GM12878 (cell line): ENCODE measurements around the gene DAZAP1. TPM values are rescaled to one million over a fixed set of nuclear protein-coding genes. Genes with fewer than 3 reads are reported as not detected.

ENCODE experiments used
- BRCA1 ChIP-seq: IDR thresholded peaks from 2 replicates; pipeline ENCODE4 v1.6.1; 2011; ENCODE audit warnings: low read depth, low read length, improper control_type of control experiment
- CBX5 ChIP-seq: sonication (generic); IDR thresholded peaks from 2 replicates; pipeline ENCODE4 v1.6.1; 2016; ENCODE audit warnings: low read depth, moderate library complexity, mild to moderate bottlenecking, inconsistent platforms
- EED ChIP-seq: sonication (generic); IDR thresholded peaks from 2 replicates; pipeline ENCODE4 v1.6.1; 2016; ENCODE audit warnings: antibody characterized with exemption, low read depth
- GABPA ChIP-seq: IDR thresholded peaks from 2 replicates; pipeline ENCODE4 v1.6.1; 2014; ENCODE audit warnings: antibody characterized with exemption, low read depth, mild to moderate bottlenecking, inconsistent platforms
- IRF4 ChIP-seq: IDR thresholded peaks from 2 replicates; pipeline ENCODE4 v1.6.1; 2011; ENCODE audit warnings: low read depth, low read length
- KLF5 ChIP-seq: fragments of 450-650 bp; IDR thresholded peaks from 2 replicates; pipeline ENCODE4 v1.6.1; 2014; ENCODE audit warnings: mild to moderate bottlenecking; ENCODE audit not compliant: partially characterized antibody
- NBN ChIP-seq: fragments of 450-650 bp; IDR thresholded peaks from 2 replicates; pipeline ENCODE4 v1.6.1; 2016
- POLR2AphosphoS2 ChIP-seq: IDR thresholded peaks from 2 replicates; pipeline ENCODE4 v1.6.1; 2011; ENCODE audit warnings: low read depth, mild to moderate bottlenecking, low read length, improper control_type of control experiment, moderate library complexity
- RCOR1 ChIP-seq: conservative IDR thresholded peaks from 2 replicates; pipeline ENCODE4 v1.6.1; 2012; ENCODE audit warnings: low read depth, low read length, improper control_type of control experiment
- RFX5 ChIP-seq: IDR thresholded peaks from 2 replicates; pipeline ENCODE4 v1.6.1; 2011; ENCODE audit warnings: low read depth, low read length, improper control_type of control experiment
- STAT3 ChIP-seq: IDR thresholded peaks from 2 replicates; pipeline ENCODE4 v1.6.1; 2011; ENCODE audit warnings: low read depth, low read length, improper control_type of control experiment
- YY1 ChIP-seq: IDR thresholded peaks from 2 replicates; pipeline ENCODE4 v1.6.1; 2011; ENCODE audit warnings: low read depth, mild to moderate bottlenecking, low read length
- ZNF384 ChIP-seq: IDR thresholded peaks from 2 replicates; pipeline ENCODE4 v1.6.1; 2012; ENCODE audit warnings: low read depth, mild to moderate bottlenecking, low read length, improper control_type of control experiment, borderline replicate concordance
- ZNF622 ChIP-seq: fragments of 450-650 bp; IDR thresholded peaks from 2 replicates; pipeline ENCODE4 v1.6.1; 2017; ENCODE audit warnings: mild to moderate bottlenecking, inconsistent platforms
- polyA plus RNA-seq, 11 experiments: library from polyadenylated mRNA; depleted of rRNA in 4 of 11; unstranded in 6 of 11; stranded (reverse) in 5 of 11; fragments of >200 nt; fragmentation: Nextera tagmentation in 4 of 11; fragmentation: Illumina TruSeq in 1 of 11; extraction: Ambion mirVana in 4 of 11; extraction: Trizol in 1 of 11; gene quantifications; 1 replicate in 1 of 11; 2 replicates in 10 of 11; pipeline versions ENCODE4 v1.2.1 to v1.2.3, GENCODE V29; 2011 to 2016; ENCODE audit warnings: inconsistent platforms in 2 of 11, missing spikeins in 2 of 11, low read depth in 1 of 11
- total RNA-seq, 4 experiments: library from RNA; depleted of rRNA in 3 of 4; stranded (reverse); fragments of >200 nt in 3 of 4; fragmentation: Illumina TruSeq in 1 of 4; extraction: Trizol in 1 of 4; gene quantifications; 2 replicates each; pipeline versions ENCODE4 v1.2.1 to v1.2.3, GENCODE V29; 2013 to 2021
- TF ChIP-seq, protein P1 (sequence below): IDR thresholded peaks from 2 replicates; pipeline ENCODE4 v1.6.1; 2011; ENCODE audit warnings: low read depth, mild to moderate bottlenecking, low read length, moderate library complexity, borderline replicate concordance; ENCODE audit errors: extremely low read depth
- TF ChIP-seq, protein P2 (sequence below): IDR thresholded peaks from 2 replicates; pipeline ENCODE4 v1.6.1; 2012; ENCODE audit warnings: low read depth, low read length, improper control_type of control experiment
- TF ChIP-seq, protein P3 (sequence below): fragments of 150-350 bp; IDR thresholded peaks from 2 replicates; pipeline ENCODE4 v1.6.1; 2016; ENCODE audit warnings: low read depth, low read length
- TF ChIP-seq, protein P4 (sequence below): IDR thresholded peaks from 2 replicates; pipeline ENCODE4 v1.6.1; 2012; ENCODE audit warnings: mild to moderate bottlenecking, low read depth, low read length
- TF ChIP-seq, protein P5 (sequence below): IDR thresholded peaks from 2 replicates; pipeline ENCODE4 v1.6.1; 2011; ENCODE audit warnings: mild to moderate bottlenecking, low read depth, low read length, moderate library complexity; ENCODE audit not compliant: insufficient replicate concordance

Gene DAZAP1
- total and polyA plus RNA-seq, 10 of the 15 experiments (the other 5 are each of a cell fraction or from before 2014, with no cell fraction given): 9.9 to 240 (median 92.3) TPM

DNA sequence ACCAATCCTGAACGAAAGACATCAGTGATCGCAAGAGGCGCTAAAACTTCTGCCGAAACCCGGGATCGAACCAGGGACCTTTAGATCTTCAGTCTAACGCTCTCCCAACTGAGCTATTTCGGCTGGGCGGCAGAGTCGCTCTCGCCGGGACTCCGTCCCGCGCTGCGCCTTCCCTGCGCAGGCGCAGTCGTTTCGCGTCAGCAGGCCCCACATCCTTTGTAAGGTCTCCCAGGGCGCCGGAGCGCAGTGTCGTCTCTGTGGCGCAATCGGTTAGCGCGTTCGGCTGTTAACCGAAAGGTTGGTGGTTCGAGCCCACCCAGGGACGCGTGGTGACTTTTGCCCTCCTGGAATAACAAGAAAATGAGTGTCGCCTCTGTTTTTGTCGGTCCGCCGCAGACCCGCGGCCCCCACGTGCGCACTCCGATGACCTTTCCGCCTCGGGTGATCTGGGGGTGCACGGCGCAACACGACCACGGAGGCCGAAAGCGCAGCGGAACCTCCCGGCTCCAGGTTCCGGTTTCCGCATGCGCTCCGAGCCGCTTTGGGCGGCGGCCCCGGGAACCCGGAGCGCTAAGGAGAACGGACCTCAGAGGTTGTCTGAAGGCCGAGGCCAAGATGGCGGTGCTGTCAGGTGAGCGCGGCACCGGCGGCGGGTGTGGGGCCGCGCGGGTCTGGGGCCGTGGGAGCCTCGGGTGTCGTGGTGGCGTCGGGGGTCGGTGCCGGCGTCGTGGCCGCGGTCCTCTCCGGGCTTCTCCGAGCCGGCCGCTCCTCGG is 23.9 kb upstream of the DAZAP1 start, which contains the start of gene NDUFS7 (continued):
- TF ChIP-seq KLF5: peak; percentile 93
- TF ChIP-seq BRCA1: no peak; the same call in 1 of the 2 replicates
- TF ChIP-seq, protein P1, sequence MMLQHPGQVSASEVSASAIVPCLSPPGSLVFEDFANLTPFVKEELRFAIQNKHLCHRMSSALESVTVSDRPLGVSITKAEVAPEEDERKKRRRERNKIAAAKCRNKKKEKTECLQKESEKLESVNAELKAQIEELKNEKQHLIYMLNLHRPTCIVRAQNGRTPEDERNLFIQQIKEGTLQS: no peak
- TF ChIP-seq, protein P2, sequence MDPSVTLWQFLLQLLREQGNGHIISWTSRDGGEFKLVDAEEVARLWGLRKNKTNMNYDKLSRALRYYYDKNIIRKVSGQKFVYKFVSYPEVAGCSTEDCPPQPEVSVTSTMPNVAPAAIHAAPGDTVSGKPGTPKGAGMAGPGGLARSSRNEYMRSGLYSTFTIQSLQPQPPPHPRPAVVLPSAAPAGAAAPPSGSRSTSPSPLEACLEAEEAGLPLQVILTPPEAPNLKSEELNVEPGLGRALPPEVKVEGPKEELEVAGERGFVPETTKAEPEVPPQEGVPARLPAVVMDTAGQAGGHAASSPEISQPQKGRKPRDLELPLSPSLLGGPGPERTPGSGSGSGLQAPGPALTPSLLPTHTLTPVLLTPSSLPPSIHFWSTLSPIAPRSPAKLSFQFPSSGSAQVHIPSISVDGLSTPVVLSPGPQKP: peak; percentile 86
- TF ChIP-seq, protein P3, sequence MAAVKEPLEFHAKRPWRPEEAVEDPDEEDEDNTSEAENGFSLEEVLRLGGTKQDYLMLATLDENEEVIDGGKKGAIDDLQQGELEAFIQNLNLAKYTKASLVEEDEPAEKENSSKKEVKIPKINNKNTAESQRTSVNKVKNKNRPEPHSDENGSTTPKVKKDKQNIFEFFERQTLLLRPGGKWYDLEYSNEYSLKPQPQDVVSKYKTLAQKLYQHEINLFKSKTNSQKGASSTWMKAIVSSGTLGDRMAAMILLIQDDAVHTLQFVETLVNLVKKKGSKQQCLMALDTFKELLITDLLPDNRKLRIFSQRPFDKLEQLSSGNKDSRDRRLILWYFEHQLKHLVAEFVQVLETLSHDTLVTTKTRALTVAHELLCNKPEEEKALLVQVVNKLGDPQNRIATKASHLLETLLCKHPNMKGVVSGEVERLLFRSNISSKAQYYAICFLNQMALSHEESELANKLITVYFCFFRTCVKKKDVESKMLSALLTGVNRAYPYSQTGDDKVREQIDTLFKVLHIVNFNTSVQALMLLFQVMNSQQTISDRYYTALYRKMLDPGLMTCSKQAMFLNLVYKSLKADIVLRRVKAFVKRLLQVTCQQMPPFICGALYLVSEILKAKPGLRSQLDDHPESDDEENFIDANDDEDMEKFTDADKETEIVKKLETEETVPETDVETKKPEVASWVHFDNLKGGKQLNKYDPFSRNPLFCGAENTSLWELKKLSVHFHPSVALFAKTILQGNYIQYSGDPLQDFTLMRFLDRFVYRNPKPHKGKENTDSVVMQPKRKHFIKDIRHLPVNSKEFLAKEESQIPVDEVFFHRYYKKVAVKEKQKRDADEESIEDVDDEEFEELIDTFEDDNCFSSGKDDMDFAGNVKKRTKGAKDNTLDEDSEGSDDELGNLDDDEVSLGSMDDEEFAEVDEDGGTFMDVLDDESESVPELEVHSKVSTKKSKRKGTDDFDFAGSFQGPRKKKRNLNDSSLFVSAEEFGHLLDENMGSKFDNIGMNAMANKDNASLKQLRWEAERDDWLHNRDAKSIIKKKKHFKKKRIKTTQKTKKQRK: no peak
- 0 out of 2 replicates have a peak, but pooled peaks have one; percentile 39 for TF ChIP-seq RFX5
- TF ChIP-seq STAT3: peak; percentile 57; the same call in 1 of the 2 replicates
- peak; percentile 93 for TF ChIP-seq GABPA
- TF ChIP-seq RCOR1: peak; percentile 95
- 0 out of 2 replicates have a peak, but pooled peaks have one; percentile 80 for TF ChIP-seq POLR2AphosphoS2
- peak; percentile 98 for TF ChIP-seq YY1
- TF ChIP-seq ZNF384: no peak; the same call in 1 of the 2 replicates
- TF ChIP-seq ZNF622: no peak
- peak; percentile 55 for TF ChIP-seq IRF4
- TF ChIP-seq CBX5: peak; percentile 96
- peak; percentile 27 for TF ChIP-seq EED
- peak; percentile 99 for TF ChIP-seq NBN
- TF ChIP-seq, protein P4, sequence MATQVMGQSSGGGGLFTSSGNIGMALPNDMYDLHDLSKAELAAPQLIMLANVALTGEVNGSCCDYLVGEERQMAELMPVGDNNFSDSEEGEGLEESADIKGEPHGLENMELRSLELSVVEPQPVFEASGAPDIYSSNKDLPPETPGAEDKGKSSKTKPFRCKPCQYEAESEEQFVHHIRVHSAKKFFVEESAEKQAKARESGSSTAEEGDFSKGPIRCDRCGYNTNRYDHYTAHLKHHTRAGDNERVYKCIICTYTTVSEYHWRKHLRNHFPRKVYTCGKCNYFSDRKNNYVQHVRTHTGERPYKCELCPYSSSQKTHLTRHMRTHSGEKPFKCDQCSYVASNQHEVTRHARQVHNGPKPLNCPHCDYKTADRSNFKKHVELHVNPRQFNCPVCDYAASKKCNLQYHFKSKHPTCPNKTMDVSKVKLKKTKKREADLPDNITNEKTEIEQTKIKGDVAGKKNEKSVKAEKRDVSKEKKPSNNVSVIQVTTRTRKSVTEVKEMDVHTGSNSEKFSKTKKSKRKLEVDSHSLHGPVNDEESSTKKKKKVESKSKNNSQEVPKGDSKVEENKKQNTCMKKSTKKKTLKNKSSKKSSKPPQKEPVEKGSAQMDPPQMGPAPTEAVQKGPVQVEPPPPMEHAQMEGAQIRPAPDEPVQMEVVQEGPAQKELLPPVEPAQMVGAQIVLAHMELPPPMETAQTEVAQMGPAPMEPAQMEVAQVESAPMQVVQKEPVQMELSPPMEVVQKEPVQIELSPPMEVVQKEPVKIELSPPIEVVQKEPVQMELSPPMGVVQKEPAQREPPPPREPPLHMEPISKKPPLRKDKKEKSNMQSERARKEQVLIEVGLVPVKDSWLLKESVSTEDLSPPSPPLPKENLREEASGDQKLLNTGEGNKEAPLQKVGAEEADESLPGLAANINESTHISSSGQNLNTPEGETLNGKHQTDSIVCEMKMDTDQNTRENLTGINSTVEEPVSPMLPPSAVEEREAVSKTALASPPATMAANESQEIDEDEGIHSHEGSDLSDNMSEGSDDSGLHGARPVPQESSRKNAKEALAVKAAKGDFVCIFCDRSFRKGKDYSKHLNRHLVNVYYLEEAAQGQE: peak; percentile 47; the same call in 1 of the 2 replicates
- TF ChIP-seq, protein P5, sequence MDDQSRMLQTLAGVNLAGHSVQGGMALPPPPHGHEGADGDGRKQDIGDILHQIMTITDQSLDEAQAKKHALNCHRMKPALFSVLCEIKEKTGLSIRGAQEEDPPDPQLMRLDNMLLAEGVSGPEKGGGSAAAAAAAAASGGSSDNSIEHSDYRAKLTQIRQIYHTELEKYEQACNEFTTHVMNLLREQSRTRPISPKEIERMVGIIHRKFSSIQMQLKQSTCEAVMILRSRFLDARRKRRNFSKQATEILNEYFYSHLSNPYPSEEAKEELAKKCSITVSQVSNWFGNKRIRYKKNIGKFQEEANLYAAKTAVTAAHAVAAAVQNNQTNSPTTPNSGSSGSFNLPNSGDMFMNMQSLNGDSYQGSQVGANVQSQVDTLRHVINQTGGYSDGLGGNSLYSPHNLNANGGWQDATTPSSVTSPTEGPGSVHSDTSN: peak; percentile 45
